ENCODE measurements around the gene KIF12.

- TF ChIP-seq POLR2AphosphoS5 (IDR thresholded peaks at IDR 0.05; ENCODE audit: low read depth, low read length): no peak
- no peak for TF ChIP-seq POLR2A (IDR thresholded peaks at IDR 0.05; ENCODE audit: low read depth, low read length)
- TF ChIP-seq TAF1 (IDR thresholded peaks at IDR 0.05; ENCODE audit: low read depth, low read length): no peak
- TF ChIP-seq SPI1 (IDR thresholded peaks at IDR 0.05; ENCODE audit: low read depth, low read length): no peak
- TF ChIP-seq PAX5 (IDR thresholded peaks at IDR 0.05; ENCODE audit: insufficient read depth, low read length, severe bottlenecking): no peak
Observed at GRCh38 chr9:114105236-114105635, 6.1 kb upstream of the KIF12 start.

Measured in GM12891 (cell line).